Activated CD8-positive, alpha-beta T cell treated with anti-CD3 and anti-CD28 coated beads, Interleukin-2, amount 10 ng/mL, durations not matched to agents 7 days and 5 days (primary cell): ENCODE data around the gene PLPP4. TPM values are rescaled to one million over a fixed set of nuclear protein-coding genes. Genes with fewer than 3 reads are reported as not detected.

Source experiments
- ATAC-seq: fragments of 150-1000 bp; cut with Tn5 transposase; one replicate; pipeline ENCODE4 v1.10.0; 2021; ENCODE audit warnings: moderate library complexity
- CTCF ChIA-PET: fragments of 350-600 bp; sonication (Branson Sonifier 250); formaldehyde crosslinking; loops from one replicate; lab custom pipeline; 2021; ENCODE audit warnings: antibody characterized with exemption; lab: Charles Lee
- POLR2A ChIA-PET: fragments of 350-600 bp; sonication (Branson Sonifier 250); formaldehyde crosslinking; loops from one replicate; lab custom pipeline; 2021; ENCODE audit warnings: antibody characterized with exemption; lab: Charles Lee
- DNase-seq: peaks from one replicate; pipeline ENCODE4 v3.0.0-alpha.2; 2020
- H3K27ac Mint-ChIP-seq: one replicate; pipeline ENCODE4 v1.8.0; 2021; ENCODE audit warnings: mild to moderate bottlenecking, mixed read lengths
- H3K27me3 Mint-ChIP-seq: one replicate; pipeline ENCODE4 v1.8.0; 2021; ENCODE audit warnings: low read depth, mixed read lengths
- H3K36me3 Mint-ChIP-seq: one replicate; pipeline ENCODE4 v1.8.0; 2021; ENCODE audit warnings: low read depth, mixed read lengths
- H3K4me1 Mint-ChIP-seq: one replicate; pipeline ENCODE4 v1.8.0; 2021; ENCODE audit warnings: low read depth, mixed read lengths
- H3K4me3 Mint-ChIP-seq: one replicate; pipeline ENCODE4 v1.8.0; 2021; ENCODE audit warnings: mild to moderate bottlenecking, mixed read lengths
- H3K9me3 Mint-ChIP-seq: one replicate; pipeline ENCODE4 v1.8.0; 2022; ENCODE audit warnings: mixed read lengths; ENCODE audit not compliant: insufficient read depth
- total RNA-seq, 2 experiments: library from RNA; stranded (reverse); gene quantifications; one replicate each; pipeline ENCODE4 v1.2.3, GENCODE V29; 2021

PLPP4 gene
- total RNA-seq, 2 experiments from 2014 or later, result not detected

- Mint-ChIP-seq H3K9me3 (no peaks in the 10 kb centered on the region), H3K36me3 (no peaks in the 10 kb centered on the region), H3K27me3 (no peaks in the 10 kb centered on the region), H3K4me3 (no peak overlapping the region), H3K27ac (no peak overlapping the region), H3K4me1 (no peaks in the 10 kb centered on the region)
- DNase-seq, result no peak
- POLR2A ChIA-PET, result no interaction called here
- CTCF ChIA-PET, result no interaction called here
- no peak for ATAC-seq
Observed at GRCh38 chr10:120540486-120540885, 83.5 kb downstream of the PLPP4 start.

- Mint-ChIP-seq H3K27ac (no peak overlapping the region), H3K4me3 (no peak overlapping the region), H3K9me3 (no peaks in the 10 kb centered on the region), H3K4me1 (no peaks in the 10 kb centered on the region), H3K27me3 (no peaks in the 10 kb centered on the region), H3K36me3 (no peaks in the 10 kb centered on the region)
- ChIA-PET CTCF (no interaction called here), POLR2A (no interaction called here)
- ATAC-seq (no peak), DNase-seq (no peak)
Observed at GRCh38 chr10:120541984-120542383, 85.0 kb downstream of the PLPP4 start.

- POLR2A ChIA-PET, result no interaction called here
- H3K36me3 Mint-ChIP-seq, result no peaks in the 10 kb centered on the region
- CTCF ChIA-PET, result no interaction called here
- no peak for DNase-seq
- H3K9me3 Mint-ChIP-seq, result no peaks in the 10 kb centered on the region
- no peak overlapping the region for H3K4me3 Mint-ChIP-seq
- H3K4me1 Mint-ChIP-seq, result no peaks in the 10 kb centered on the region
- no peak for ATAC-seq
- no peak overlapping the region for H3K27ac Mint-ChIP-seq
- H3K27me3 Mint-ChIP-seq, result no peaks in the 10 kb centered on the region
Observed at GRCh38 chr10:120542591-120542990, 85.6 kb downstream of the PLPP4 start.

- Mint-ChIP-seq H3K27ac (no peak overlapping the region), H3K27me3 (no peaks in the 10 kb centered on the region)
- CTCF ChIA-PET, result no interaction called here
Observed at GRCh38 chr10:120543291-120543690, 86.3 kb downstream of the PLPP4 start.

GRCh38 chr10:120548210-120548609 lies 91.2 kb downstream of the PLPP4 start:
- ATAC-seq (no peak), DNase-seq (no peak)
- no peaks in the 10 kb centered on the region for H3K27me3 Mint-ChIP-seq
- no peaks in the 10 kb centered on the region for H3K36me3 Mint-ChIP-seq
- CTCF ChIA-PET, result no interaction called here
- POLR2A ChIA-PET, result no interaction called here
- H3K4me3 Mint-ChIP-seq, result no peak overlapping the region
- no peaks in the 10 kb centered on the region for H3K9me3 Mint-ChIP-seq
- no peak overlapping the region for H3K27ac Mint-ChIP-seq
- no peaks in the 10 kb centered on the region for H3K4me1 Mint-ChIP-seq

More at GRCh38 chr10:120543291-120543690, 86.3 kb downstream of the PLPP4 start:
- Mint-ChIP-seq H3K9me3 (no peaks in the 10 kb centered on the region), H3K4me3 (no peak overlapping the region), H3K36me3 (no peaks in the 10 kb centered on the region), H3K4me1 (no peaks in the 10 kb centered on the region)
- POLR2A ChIA-PET, result no interaction called here
- ATAC-seq (no peak), DNase-seq (no peak)

GRCh38 chr10:120552262-120552661 lies 95.2 kb downstream of the PLPP4 start:
- no peak for DNase-seq
- H3K4me1 Mint-ChIP-seq, result no peaks in the 10 kb centered on the region
- no peaks in the 10 kb centered on the region for H3K27me3 Mint-ChIP-seq
- ChIA-PET CTCF (no interaction called here), POLR2A (no interaction called here)
- H3K36me3 Mint-ChIP-seq, result no peaks in the 10 kb centered on the region
- no peaks in the 10 kb centered on the region for H3K9me3 Mint-ChIP-seq
- ATAC-seq, result no peak
- no peak overlapping the region for H3K4me3 Mint-ChIP-seq
- H3K27ac Mint-ChIP-seq, result no peak overlapping the region

- ChIA-PET POLR2A (no interaction called here), CTCF (no interaction called here)
- Mint-ChIP-seq H3K4me1 (no peaks in the 10 kb centered on the region), H3K36me3 (no peaks in the 10 kb centered on the region), H3K27ac (no peak overlapping the region), H3K9me3 (no peaks in the 10 kb centered on the region), H3K27me3 (no peaks in the 10 kb centered on the region), H3K4me3 (no peak overlapping the region)
- ATAC-seq (no peak), DNase-seq (no peak)
Observed at GRCh38 chr10:120553911-120554310, 96.9 kb downstream of the PLPP4 start.

- H3K4me1 Mint-ChIP-seq, result no peaks in the 10 kb centered on the region
- no peak for ATAC-seq
- no peak overlapping the region for H3K4me3 Mint-ChIP-seq
- POLR2A ChIA-PET, result no interaction called here
- no peaks in the 10 kb centered on the region for H3K27me3 Mint-ChIP-seq
- H3K27ac Mint-ChIP-seq, result no peak overlapping the region
- CTCF ChIA-PET, result no interaction called here
- DNase-seq, result no peak
- H3K36me3 Mint-ChIP-seq, result no peaks in the 10 kb centered on the region
- no peaks in the 10 kb centered on the region for H3K9me3 Mint-ChIP-seq
Observed at GRCh38 chr10:120555436-120555835, 98.4 kb downstream of the PLPP4 start.

- no peaks in the 10 kb centered on the region for H3K27me3 Mint-ChIP-seq
- no peak overlapping the region for H3K4me3 Mint-ChIP-seq
- no peak for DNase-seq
- H3K27ac Mint-ChIP-seq, result no peak overlapping the region
- ChIA-PET CTCF (no interaction called here), POLR2A (no interaction called here)
- no peaks in the 10 kb centered on the region for H3K9me3 Mint-ChIP-seq
- no peaks in the 10 kb centered on the region for H3K4me1 Mint-ChIP-seq
- no peaks in the 10 kb centered on the region for H3K36me3 Mint-ChIP-seq
- no peak for ATAC-seq
Observed at GRCh38 chr10:120555842-120556532, 99.0 kb downstream of the PLPP4 start.

GRCh38 chr10:120557311-120557710 lies 100.3 kb downstream of the PLPP4 start:
- CTCF ChIA-PET, result no interaction called here
- Mint-ChIP-seq H3K4me1 (no peaks in the 10 kb centered on the region), H3K9me3 (no peaks in the 10 kb centered on the region), H3K36me3 (no peaks in the 10 kb centered on the region), H3K27me3 (no peaks in the 10 kb centered on the region), H3K27ac (no peak overlapping the region), H3K4me3 (no peak overlapping the region)
- ATAC-seq (no peak), DNase-seq (no peak)
- POLR2A ChIA-PET, result no interaction called here

GRCh38 chr10:120559800-120560199 lies 102.8 kb downstream of the PLPP4 start:
- H3K36me3 Mint-ChIP-seq, result no peaks in the 10 kb centered on the region

GRCh38 chr10:120562956-120563355 lies 105.9 kb downstream of the PLPP4 start:
- ATAC-seq (no peak), DNase-seq (no peak)
- H3K9me3 Mint-ChIP-seq, result no peaks in the 10 kb centered on the region
- H3K27ac Mint-ChIP-seq, result no peak overlapping the region
- no peaks in the 10 kb centered on the region for H3K36me3 Mint-ChIP-seq
- ChIA-PET POLR2A (no interaction called here), CTCF (no interaction called here)
- no peak overlapping the region for H3K4me3 Mint-ChIP-seq
- no peaks in the 10 kb centered on the region for H3K27me3 Mint-ChIP-seq
- H3K4me1 Mint-ChIP-seq, result no peaks in the 10 kb centered on the region

More at GRCh38 chr10:120559800-120560199, 102.8 kb downstream of the PLPP4 start:
- no peaks in the 10 kb centered on the region for H3K4me1 Mint-ChIP-seq
- ChIA-PET CTCF (no interaction called here), POLR2A (no interaction called here)
- H3K9me3 Mint-ChIP-seq, result no peaks in the 10 kb centered on the region
- no peak overlapping the region for H3K27ac Mint-ChIP-seq
- H3K27me3 Mint-ChIP-seq, result no peaks in the 10 kb centered on the region
- DNase-seq, result no peak
- ATAC-seq, result no peak
- no peak overlapping the region for H3K4me3 Mint-ChIP-seq

- ATAC-seq, result no peak
- H3K4me3 Mint-ChIP-seq, result no peak overlapping the region
- CTCF ChIA-PET, result no interaction called here
Observed at GRCh38 chr10:120570418-120570817, 113.4 kb downstream of the PLPP4 start.

More at GRCh38 chr10:120570418-120570817, 113.4 kb downstream of the PLPP4 start:
- H3K9me3 Mint-ChIP-seq, result no peaks in the 10 kb centered on the region
- POLR2A ChIA-PET, result no interaction called here
- H3K36me3 Mint-ChIP-seq, result no peaks in the 10 kb centered on the region
- no peak for DNase-seq
- H3K4me1 Mint-ChIP-seq, result no peaks in the 10 kb centered on the region
- no peaks in the 10 kb centered on the region for H3K27me3 Mint-ChIP-seq
- no peak overlapping the region for H3K27ac Mint-ChIP-seq
